Measurements from ENCODE around the gene RPL23. TPM values are rescaled to one million over a fixed set of nuclear protein-coding genes. Genes with fewer than 3 reads are reported as not detected.
A peak's percentile ranks its signal among the peaks of the same experiment; 100 is the strongest.

The RPL23 gene
- total and polyA plus RNA-seq, 2 experiments from 2014 or later = 491 to 1,384 TPM

- peaks cover 26% of the 10 kb centered on the region for H4K20me1 ChIP-seq (ENCODE audit: insufficient read depth, poor library complexity, severe bottlenecking)
- peaks cover 38% of the 10 kb centered on the region for H3K79me2 ChIP-seq
- H3K4me3 ChIP-seq = peak overlapping the region; percentile 1
- no peaks in the 10 kb centered on the region for H3K9me3 ChIP-seq (ENCODE audit: low read depth)
- H3K9me2 ChIP-seq (replicated peaks; ENCODE audit: insufficient read depth) = no peaks in the 10 kb centered on the region
- no peak overlapping the region for H2AFZ ChIP-seq
- H3K4me2 ChIP-seq = peak overlapping the region; percentile 75
- no peaks in the 10 kb centered on the region for H3K27me3 ChIP-seq
- DNase-seq (ENCODE audit: low spot score) = no peak
- peaks cover 22% of the 10 kb centered on the region for H3K4me1 ChIP-seq (ENCODE audit: insufficient read depth)
- 23% methylated on average over 14 of the region's 14 CpGs for WGBS (ENCODE audit: low lambda C conversion rate, missing lambda C conversion rate)
- H3K36me3 ChIP-seq (replicated peaks; ENCODE audit: insufficient read depth, low read depth) = no peaks in the 10 kb centered on the region
- H3K27ac ChIP-seq = peak overlapping the region; percentile 100
- no peak for TF ChIP-seq EZH2 (IDR thresholded peaks at IDR 0.05; ENCODE audit: borderline replicate concordance)
- TF ChIP-seq, protein P1, sequence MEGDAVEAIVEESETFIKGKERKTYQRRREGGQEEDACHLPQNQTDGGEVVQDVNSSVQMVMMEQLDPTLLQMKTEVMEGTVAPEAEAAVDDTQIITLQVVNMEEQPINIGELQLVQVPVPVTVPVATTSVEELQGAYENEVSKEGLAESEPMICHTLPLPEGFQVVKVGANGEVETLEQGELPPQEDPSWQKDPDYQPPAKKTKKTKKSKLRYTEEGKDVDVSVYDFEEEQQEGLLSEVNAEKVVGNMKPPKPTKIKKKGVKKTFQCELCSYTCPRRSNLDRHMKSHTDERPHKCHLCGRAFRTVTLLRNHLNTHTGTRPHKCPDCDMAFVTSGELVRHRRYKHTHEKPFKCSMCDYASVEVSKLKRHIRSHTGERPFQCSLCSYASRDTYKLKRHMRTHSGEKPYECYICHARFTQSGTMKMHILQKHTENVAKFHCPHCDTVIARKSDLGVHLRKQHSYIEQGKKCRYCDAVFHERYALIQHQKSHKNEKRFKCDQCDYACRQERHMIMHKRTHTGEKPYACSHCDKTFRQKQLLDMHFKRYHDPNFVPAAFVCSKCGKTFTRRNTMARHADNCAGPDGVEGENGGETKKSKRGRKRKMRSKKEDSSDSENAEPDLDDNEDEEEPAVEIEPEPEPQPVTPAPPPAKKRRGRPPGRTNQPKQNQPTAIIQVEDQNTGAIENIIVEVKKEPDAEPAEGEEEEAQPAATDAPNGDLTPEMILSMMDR (IDR thresholded peaks at IDR 0.05; ENCODE audit: poor library complexity) = no peak
- TF ChIP-seq EZH2phosphoT487 (IDR thresholded peaks at IDR 0.05; ENCODE audit: low read depth, severe bottlenecking, unreplicated experiment) = no peak
Measured at GRCh38 chr17:38800237-38800760, 53.2 kb downstream of the RPL23 start.

- Histone ChIP-seq H3K27me3 (no peaks in the 10 kb centered on the region), H3K4me1 (ENCODE audit: insufficient read depth) (peaks cover 22% of the 10 kb centered on the region), H3K4me3 (peak within 1 kb of the TSS; percentile 71), H2AFZ (peak within 1 kb of the TSS; percentile 77), H3K27ac (peak within 1 kb of the TSS; percentile 100), H3K9me2 (replicated peaks; ENCODE audit: insufficient read depth) (no peaks in the 10 kb centered on the region), H3K4me2 (peak within 1 kb of the TSS; percentile 85), H3K79me2 (peaks cover 43% of the 10 kb centered on the region), H4K20me1 (ENCODE audit: insufficient read depth, poor library complexity, severe bottlenecking) (peaks cover 26% of the 10 kb centered on the region), H3K36me3 (replicated peaks; ENCODE audit: insufficient read depth, low read depth) (no peaks in the 10 kb centered on the region), H3K9me3 (ENCODE audit: low read depth) (no peaks in the 10 kb centered on the region)
- peak; percentile 98 for DNase-seq (ENCODE audit: low spot score)
- TF ChIP-seq EZH2phosphoT487 (IDR thresholded peaks at IDR 0.05; ENCODE audit: low read depth, severe bottlenecking, unreplicated experiment) (no peak), EZH2 (IDR thresholded peaks at IDR 0.05; ENCODE audit: borderline replicate concordance) (no peak)
- TF ChIP-seq, protein P1 (IDR thresholded peaks at IDR 0.05; ENCODE audit: poor library complexity) = no peak
- under 1% methylated on average over 12 of the region's 76 CpGs for WGBS (ENCODE audit: low lambda C conversion rate, missing lambda C conversion rate)
Measured at GRCh38 chr17:38799501-38800236, 53.9 kb downstream of the RPL23 start, which contains the start of gene PIP4K2B. PIP4K2B (minus strand) TSS chr17:38799556; CDS start chr17:38799424, 132 bp downstream.

- Histone ChIP-seq H3K79me2 (peaks cover 51% of the 10 kb centered on the region), H3K27me3 (no peaks in the 10 kb centered on the region), H3K27ac (peak overlapping the region; percentile 100), H3K9me3 (ENCODE audit: low read depth) (no peaks in the 10 kb centered on the region), H2AFZ (peak overlapping the region; percentile 77), H3K4me2 (peak overlapping the region; percentile 85), H3K36me3 (replicated peaks; ENCODE audit: insufficient read depth, low read depth) (no peaks in the 10 kb centered on the region), H3K4me3 (peak overlapping the region; percentile 62), H3K9me2 (replicated peaks; ENCODE audit: insufficient read depth) (no peaks in the 10 kb centered on the region), H4K20me1 (ENCODE audit: insufficient read depth, poor library complexity, severe bottlenecking) (peaks cover 31% of the 10 kb centered on the region), H3K4me1 (ENCODE audit: insufficient read depth) (peaks cover 22% of the 10 kb centered on the region)
- TF ChIP-seq EZH2phosphoT487 (IDR thresholded peaks at IDR 0.05; ENCODE audit: low read depth, severe bottlenecking, unreplicated experiment) = no peak
- TF ChIP-seq, protein P1 (IDR thresholded peaks at IDR 0.05; ENCODE audit: poor library complexity) = peak; percentile 2
- peak; percentile 58 for DNase-seq (ENCODE audit: low spot score)
- 1% methylated on average over 18 of the region's 53 CpGs for WGBS (ENCODE audit: low lambda C conversion rate, missing lambda C conversion rate)
Measured at GRCh38 chr17:38798614-38799500, 54.7 kb downstream of the RPL23 start.

Small RNA genes within 50 kb of the gene (microRNA-seq; reads per million reads assigned to microRNA genes)
- not detected for gene MIR4727

Small RNA genes within 50 kb of the gene (small RNA-seq; reads per million reads assigned to genes)
- gene MIR4727 (not detected), gene SNORA21 (not detected), gene SNORA21B (not detected)

Other genes starting within 250 kb of the RPL23 start
- gene SRCIN1, start 247.8 kb downstream of the RPL23 start, total RNA-seq = 0.90 and 1.4 TPM in 2 replicates
- gene SRCIN1, start 247.8 kb downstream of the RPL23 start, polyA plus RNA-seq = 0.82 and 1.2 TPM in 2 replicates
- 0.92 and 0.93 TPM in 2 replicates for gene EPOP, start 178.8 kb downstream of the RPL23 start, total RNA-seq
- gene EPOP, start 178.8 kb downstream of the RPL23 start, polyA plus RNA-seq = 0.37 and 0.45 TPM in 2 replicates
- gene MLLT6, start 148.4 kb downstream of the RPL23 start, total RNA-seq = 27.5 and 31.2 TPM in 2 replicates
- 10.6 and 11.0 TPM in 2 replicates for gene MLLT6, start 148.4 kb downstream of the RPL23 start, polyA plus RNA-seq
- 4.9 and 5.0 TPM in 2 replicates for gene CISD3, start 123.4 kb downstream of the RPL23 start, total RNA-seq
- gene CISD3, start 123.4 kb downstream of the RPL23 start, polyA plus RNA-seq = 37.0 and 41.6 TPM in 2 replicates
- 7.2 and 8.7 TPM in 2 replicates for gene PCGF2, start 105.4 kb downstream of the RPL23 start, total RNA-seq
- gene PCGF2, start 105.4 kb downstream of the RPL23 start, polyA plus RNA-seq = 11.0 and 13.0 TPM in 2 replicates
- gene PSMB3, start 101.0 kb downstream of the RPL23 start, total RNA-seq = 127 and 166 TPM in 2 replicates
- 252 and 275 TPM in 2 replicates for gene PSMB3, start 101.0 kb downstream of the RPL23 start, polyA plus RNA-seq
- gene PIP4K2B, start 54.2 kb downstream of the RPL23 start, total RNA-seq = 39.3 and 46.8 TPM in 2 replicates
- 8.2 and 11.1 TPM in 2 replicates for gene PIP4K2B, start 54.2 kb downstream of the RPL23 start, polyA plus RNA-seq
- 10.0 and 11.0 TPM in 2 replicates for gene CWC25, start 28.4 kb downstream of the RPL23 start, total RNA-seq
- 16.5 and 18.5 TPM in 2 replicates for gene CWC25, start 28.4 kb downstream of the RPL23 start, polyA plus RNA-seq
- 214 and 238 TPM in 2 replicates for gene LASP1, start 16.3 kb upstream of the RPL23 start, total RNA-seq
- gene LASP1, start 16.3 kb upstream of the RPL23 start, polyA plus RNA-seq = 131 and 141 TPM in 2 replicates
- not detected in 2 replicates for gene FBXO47, start 113.7 kb upstream of the RPL23 start, total RNA-seq
- gene FBXO47, start 113.7 kb upstream of the RPL23 start, polyA plus RNA-seq = not detected in 2 replicates

Measured in hepatocyte (in vitro differentiated cells).